Aorta (tissue), 5 donors: ENCODE results near the gene CPB1. TPM values are rescaled to one million over a fixed set of nuclear protein-coding genes. Genes with fewer than 3 reads are reported as not detected.

ENCODE experiments used
- ATAC-seq: fragments of 200-7000 bp; cut with Tn5 transposase; one replicate; pipeline ENCODE4 v1.9.1; 2022; ENCODE audit warnings: moderate library complexity; ENCODE audit not compliant: low FRiP score
- DNase-seq, 2 donors: peaks; one replicate each; pipeline ENCODE4 v3.0.0-alpha.2; 2020
- H3K27ac ChIP-seq, 2 donors: one replicate each; pipeline ENCODE4 v1.5.1; 2013; ENCODE audit warnings: low read length in 2 of 2, mild to moderate bottlenecking in 2 of 2, moderate library complexity in 2 of 2, control low read depth in 1 of 2, inconsistent platforms in 1 of 2, low read depth in 1 of 2
- H3K27me3 ChIP-seq, 2 donors: one replicate each; pipeline ENCODE4 v1.6.1; 2013; ENCODE audit warnings: control low read depth in 1 of 2, low read length in 1 of 2, mild to moderate bottlenecking in 1 of 2, moderate library complexity in 1 of 2; ENCODE audit not compliant: insufficient read depth in 2 of 2, control insufficient read depth in 1 of 2
- H3K36me3 ChIP-seq, 2 donors: one replicate each; pipeline ENCODE4 v1.6.1; 2013; ENCODE audit warnings: control low read depth in 1 of 2, low read length in 1 of 2, mild to moderate bottlenecking in 1 of 2; ENCODE audit not compliant: insufficient read depth in 2 of 2, control insufficient read depth in 1 of 2
- H3K4me1 ChIP-seq, 2 donors: one replicate each; pipeline ENCODE4 v1.6.1; 2013; ENCODE audit warnings: low read length in 2 of 2, control low read depth in 1 of 2, mild to moderate bottlenecking in 1 of 2, moderate library complexity in 1 of 2; ENCODE audit not compliant: insufficient read depth in 2 of 2, control insufficient read depth in 1 of 2
- H3K4me3 ChIP-seq, 2 donors: one replicate each; pipeline ENCODE4 v1.5.1; 2013; ENCODE audit warnings: low read length in 2 of 2, control low read depth in 1 of 2, mild to moderate bottlenecking in 1 of 2
- H3K9me3 ChIP-seq: one replicate; pipeline ENCODE4 v1.6.1; 2013; ENCODE audit warnings: mild to moderate bottlenecking, low read length; ENCODE audit not compliant: control insufficient read depth
- WGBS, 2 donors: extraction: QIAGEN DNeasy Blood & Tissue Kit; methylation state at CpG; one replicate each; pipeline ENCODE4 v1.1.7; 2013; 5-methylcytosine and 5-hydroxymethylcytosine counted together
- intact Hi-C, 2 donors: fragments of 100-400 bp; cut with DNase I; formaldehyde crosslinking; loops; one replicate each; pipeline versions ENCODE4 v1.14.2 to v1.15.0; 2022
- polyA plus RNA-seq, 2 donors: library from polyadenylated mRNA; stranded (reverse); fragments of 200-250 nt; gene quantifications; one replicate each; pipeline ENCODE4 v1.2.3, GENCODE V29; 2013
- total RNA-seq, 2 donors: library from RNA; stranded (reverse); fragmentation: NEBNext Ultra II Directional; extraction: Animal tissue kit (Norgen Biotek cat#: 25700); gene quantifications; one replicate each; pipeline ENCODE4 v1.2.1, GENCODE V29; 2021
- donor health status: healthy with polysubstance abuse.
- donor health status: Bipolar disorder and iron deficiency.
- donor health status: DM: no; HTN: no; CAD: no.
- donor health status: DM: no; HTN: no; CAD: no.
- donor health status: DM: yes; HTN: yes; CAD: no.

The CPB1 gene
- total and polyA plus RNA-seq, 4 donors: 3.9 to 7.3 (median 6.0) TPM

DNA sequence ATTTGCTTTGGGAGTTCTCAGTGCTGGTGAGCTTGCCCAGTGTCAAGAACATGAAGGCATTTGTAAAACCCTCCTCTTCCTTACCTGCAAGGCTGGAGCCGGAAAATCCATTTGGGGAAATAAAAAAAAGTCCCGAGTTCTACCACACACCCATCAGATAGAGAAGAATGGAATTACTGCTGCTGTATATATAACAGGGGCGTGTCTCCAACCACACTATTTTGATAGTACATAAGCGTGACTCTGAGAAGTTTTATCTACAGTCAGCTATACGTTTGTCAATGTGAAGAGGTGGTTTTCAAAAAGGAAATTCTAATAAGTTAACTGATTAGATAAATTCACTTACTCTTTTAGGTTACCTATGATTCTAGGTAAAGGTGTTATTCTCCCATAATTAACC lies 36.2 kb downstream of the CPB1 start:
- ATAC-seq (no peak), DNase-seq (no peak)
- H3K4me1 ChIP-seq: no peaks in the 10 kb centered on the region
- H3K27me3 ChIP-seq: no peaks in the 10 kb centered on the region
- 68 to 72% methylated on average over 5 of the region's 5 CpGs for WGBS, 2 donors
- no peaks in the 10 kb centered on the region for H3K36me3 ChIP-seq
- no peaks in the 10 kb centered on the region for H3K9me3 ChIP-seq
- H3K4me3 ChIP-seq: no peak overlapping the region
- intact Hi-C loops: loop anchor here in 1 of 2 donors (5.0 kb wide), 1 partner anchor 408 kb away; no protein-coding TSS in a partner anchor
- H3K27ac ChIP-seq: no peak overlapping the region

DNA sequence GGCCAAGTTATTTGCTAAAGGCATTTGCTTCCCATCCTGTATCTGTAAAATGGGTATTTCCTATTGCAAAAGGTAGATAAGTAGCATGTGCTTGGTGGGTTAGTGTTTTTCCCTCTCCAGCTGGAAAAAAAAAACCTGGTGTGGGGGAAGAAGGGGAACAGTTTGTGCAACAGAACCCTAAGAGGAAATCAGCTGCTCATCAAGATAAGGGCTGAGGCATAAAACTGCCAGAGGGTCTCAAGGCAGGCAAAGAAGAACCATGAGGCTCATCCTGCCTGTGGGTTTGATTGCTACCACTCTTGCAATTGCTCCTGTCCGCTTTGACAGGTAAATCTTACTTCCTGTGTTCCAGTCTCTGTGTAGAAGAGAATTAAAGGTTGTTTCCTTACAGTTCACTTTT lies 37.4 kb downstream of the CPB1 start, which contains the start of gene CPA3:
TSS of gene CPA3 (plus strand) at position 248 of the 400 bp plus-strand sequence. CDS start at position 260, 12 bp downstream.
- no peak for ATAC-seq
- 83 to 89% methylated on average over 1 of the region's 1 CpG for WGBS, 2 donors
- Histone ChIP-seq H3K27ac (no peak within 1 kb of the TSS), H3K4me1 (no peaks in the 10 kb centered on the region), H3K9me3 (no peaks in the 10 kb centered on the region), H3K4me3 (no peak within 1 kb of the TSS), H3K36me3 (no peaks in the 10 kb centered on the region), H3K27me3 (no peaks in the 10 kb centered on the region)
- DNase-seq: no peak
- intact Hi-C loops: no loop called here

DNA sequence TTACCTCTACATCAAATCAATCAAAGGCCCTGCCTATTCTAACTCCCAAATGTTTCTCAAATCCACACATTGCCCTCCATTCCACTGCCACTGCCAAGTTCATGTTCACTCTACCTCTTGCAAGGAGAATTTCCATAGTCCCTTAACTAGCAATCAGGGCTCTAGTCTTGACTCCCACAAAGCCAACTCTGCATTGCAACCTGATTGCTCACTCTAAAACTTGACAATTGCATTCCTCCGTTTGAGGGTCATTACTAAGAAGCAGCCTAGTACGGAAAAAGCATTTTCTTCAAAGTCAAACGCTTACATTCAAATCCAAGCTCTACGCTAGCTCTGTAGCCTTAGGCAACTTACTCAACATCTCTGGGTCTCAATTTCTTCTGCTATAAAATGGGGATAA lies 38.6 kb downstream of the CPB1 start:
- Histone ChIP-seq H3K27ac (no peak overlapping the region), H3K4me3 (no peak overlapping the region), H3K27me3 (no peaks in the 10 kb centered on the region), H3K9me3 (no peaks in the 10 kb centered on the region), H3K36me3 (no peaks in the 10 kb centered on the region), H3K4me1 (no peaks in the 10 kb centered on the region)
- intact Hi-C loops: no loop called here
- DNase-seq: no peak
- no peak for ATAC-seq
- WGBS, 2 donors: 82 to 84% methylated on average over 4 of the region's 4 CpGs

DNA sequence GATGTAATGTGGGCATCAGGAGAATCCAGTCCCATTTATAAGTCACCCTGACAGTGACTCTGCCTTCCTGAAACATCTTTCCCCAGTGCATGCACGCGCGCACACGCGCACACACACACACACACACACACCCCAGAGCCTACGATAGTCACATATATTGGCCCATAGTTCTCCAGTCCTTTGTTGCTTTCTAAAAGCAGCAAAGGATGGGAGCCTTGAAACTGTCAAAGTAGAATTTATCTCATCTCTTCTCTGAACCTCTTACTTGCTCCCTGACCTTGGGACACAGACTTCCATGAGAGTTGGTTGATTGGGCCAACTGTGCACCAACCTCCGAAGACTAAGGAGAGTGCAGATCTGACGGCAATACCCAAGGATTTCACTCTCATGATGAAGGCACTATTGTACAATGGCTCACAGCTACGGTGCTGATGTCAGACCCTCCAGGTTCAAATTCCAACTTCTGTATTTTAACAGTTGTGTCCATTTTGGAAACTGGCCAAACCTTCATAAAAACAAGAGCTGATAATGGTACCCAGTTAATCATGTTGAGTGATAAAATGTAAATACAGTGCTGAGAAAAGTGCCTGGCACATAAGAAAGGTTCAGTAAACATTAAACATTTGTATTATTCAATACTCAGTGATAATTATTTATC lies 45.8 kb downstream of the CPB1 start:
- intact Hi-C loops: no loop called here
- no peaks in the 10 kb centered on the region for H3K9me3 ChIP-seq
- H3K27ac ChIP-seq: no peak overlapping the region
- DNase-seq: no peak
- H3K4me1 ChIP-seq: no peaks in the 10 kb centered on the region
- H3K36me3 ChIP-seq: no peaks in the 10 kb centered on the region
- H3K4me3 ChIP-seq: no peak overlapping the region
- ATAC-seq: no peak
- no peaks in the 10 kb centered on the region for H3K27me3 ChIP-seq
- WGBS, 2 donors: 75 to 80% methylated on average over 9 of the region's 9 CpGs

DNA sequence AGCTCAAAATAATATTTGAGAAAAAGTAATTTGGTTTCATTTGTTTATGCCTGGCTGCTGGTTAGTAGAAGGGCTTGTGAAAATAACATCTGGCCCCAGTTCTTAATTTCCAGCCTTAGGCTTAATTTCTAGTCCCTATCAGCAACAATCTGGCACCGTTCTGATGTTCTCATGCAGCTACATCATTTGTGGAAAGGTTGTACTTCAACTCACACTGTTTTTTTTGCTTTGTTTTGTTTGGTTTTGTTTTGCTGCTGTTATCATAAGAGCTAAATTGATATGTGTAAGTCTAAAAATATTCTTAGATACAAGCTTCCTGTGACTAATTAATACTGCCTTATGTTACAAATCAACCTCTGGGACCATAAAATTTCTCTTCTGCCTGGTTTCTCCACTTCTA lies 46.4 kb downstream of the CPB1 start:
- no peaks in the 10 kb centered on the region for H3K36me3 ChIP-seq
- H3K4me3 ChIP-seq: no peak overlapping the region
- H3K9me3 ChIP-seq: no peaks in the 10 kb centered on the region
- ATAC-seq (no peak), DNase-seq (no peak)
- H3K27ac ChIP-seq: no peak overlapping the region
- intact Hi-C loops: no loop called here
- H3K4me1 ChIP-seq: no peaks in the 10 kb centered on the region
- WGBS, 2 donors: 15 to 36% methylated on average over 1 of the region's 1 CpG
- no peaks in the 10 kb centered on the region for H3K27me3 ChIP-seq

DNA sequence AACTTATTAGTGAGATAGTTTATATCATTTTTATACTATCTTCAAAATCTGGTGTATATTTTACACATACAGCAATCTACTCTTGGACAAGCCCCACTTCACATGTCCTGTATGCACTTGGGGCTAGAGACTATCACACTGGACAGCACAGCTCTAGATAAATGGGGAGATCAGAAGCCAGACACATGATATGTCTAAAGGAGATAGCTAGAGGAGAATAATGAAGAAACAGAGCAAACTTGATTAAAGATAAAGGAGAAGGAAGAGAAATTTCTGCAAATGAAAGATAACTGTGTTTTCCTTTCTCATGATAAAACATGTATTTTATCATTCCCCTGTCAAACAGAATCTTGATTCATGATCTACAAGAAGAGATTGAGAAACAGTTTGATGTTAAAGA lies 50.5 kb downstream of the CPB1 start:
- Histone ChIP-seq H3K27me3 (no peaks in the 10 kb centered on the region), H3K9me3 (no peaks in the 10 kb centered on the region), H3K4me1 (no peaks in the 10 kb centered on the region), H3K4me3 (no peak overlapping the region), H3K36me3 (no peaks in the 10 kb centered on the region), H3K27ac (no peak overlapping the region)
- ATAC-seq (no peak), DNase-seq (no peak)
- intact Hi-C loops: no loop called here

DNA sequence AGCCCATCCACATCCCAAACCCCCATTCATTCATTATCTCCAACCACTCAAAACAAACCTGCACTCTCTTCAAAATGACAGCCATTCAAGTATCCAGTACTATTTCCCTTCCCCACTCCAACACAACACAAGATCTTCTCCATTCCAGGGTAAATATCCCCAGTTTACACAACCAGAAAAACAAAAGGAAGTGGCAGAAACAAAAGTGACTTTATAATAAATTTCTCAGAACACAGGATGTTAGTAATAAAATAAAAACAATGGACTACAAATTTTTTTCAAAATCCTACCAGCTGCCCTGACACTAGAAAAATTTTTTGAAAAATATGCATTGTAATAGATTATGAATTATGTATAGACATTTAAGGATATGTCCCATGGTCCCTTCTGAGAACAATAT lies 51.6 kb downstream of the CPB1 start:
- no peak for ATAC-seq
- intact Hi-C loops: no loop called here
- Histone ChIP-seq H3K4me1 (no peaks in the 10 kb centered on the region), H3K4me3 (no peak overlapping the region), H3K27ac (no peak overlapping the region), H3K9me3 (no peaks in the 10 kb centered on the region), H3K27me3 (no peaks in the 10 kb centered on the region), H3K36me3 (no peaks in the 10 kb centered on the region)
- DNase-seq: no peak

DNA sequence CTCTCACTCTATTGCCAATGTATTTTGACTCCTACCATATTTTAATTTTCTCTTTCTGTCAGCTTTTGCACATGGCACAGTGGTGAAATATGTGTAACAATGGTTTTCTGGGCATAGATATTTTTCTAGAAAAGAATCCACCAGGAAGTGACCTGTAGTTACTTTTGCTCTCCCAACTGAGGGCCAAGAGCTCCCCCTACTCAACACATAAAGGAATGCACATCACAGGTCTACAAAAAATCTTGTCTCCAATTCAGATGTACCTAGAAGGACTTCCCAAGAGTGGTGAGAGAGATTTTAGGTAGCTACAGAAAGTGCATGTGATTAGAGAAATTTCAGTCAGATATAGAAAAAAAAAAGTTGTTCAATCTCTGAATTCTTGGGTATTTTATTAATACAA lies 53.1 kb downstream of the CPB1 start:
- DNase-seq: no peak
- intact Hi-C loops: no loop called here
- Histone ChIP-seq H3K4me3 (no peak overlapping the region), H3K9me3 (no peaks in the 10 kb centered on the region), H3K27me3 (no peaks in the 10 kb centered on the region), H3K4me1 (no peaks in the 10 kb centered on the region), H3K27ac (no peak overlapping the region), H3K36me3 (no peaks in the 10 kb centered on the region)
- no peak for ATAC-seq

DNA sequence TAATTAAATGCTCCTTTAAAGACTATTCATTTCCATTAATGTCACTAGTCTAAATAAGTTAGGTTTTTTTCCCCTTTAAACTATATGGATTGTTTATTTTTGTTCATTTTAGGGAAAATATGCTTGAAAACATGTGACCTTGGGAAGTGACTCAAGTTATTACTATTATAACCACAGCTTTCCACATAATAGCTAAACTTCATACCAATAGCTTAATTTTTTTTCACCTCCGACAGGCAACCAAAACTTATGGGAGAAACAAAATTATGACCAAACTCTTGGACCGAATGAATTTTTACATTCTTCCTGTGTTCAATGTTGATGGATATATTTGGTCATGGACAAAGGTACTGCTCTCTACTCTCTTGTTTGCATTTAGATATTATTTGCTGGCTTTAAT lies 53.7 kb downstream of the CPB1 start:
- intact Hi-C loops: no loop called here
- 75 to 78% methylated on average over 2 of the region's 2 CpGs for WGBS, 2 donors
- no peaks in the 10 kb centered on the region for H3K9me3 ChIP-seq
- no peak overlapping the region for H3K4me3 ChIP-seq
- no peaks in the 10 kb centered on the region for H3K36me3 ChIP-seq
- H3K27me3 ChIP-seq: no peaks in the 10 kb centered on the region
- H3K4me1 ChIP-seq: no peaks in the 10 kb centered on the region
- DNase-seq (no peak), ATAC-seq (no peak)
- H3K27ac ChIP-seq: no peak overlapping the region
